DMS 273 (cell line): Measurements from ENCODE around the gene HSPA12B.

Experiments used
- DNase-seq: peaks from one replicate; lab custom pipeline; 2025; ENCODE audit not compliant: unreplicated experiment; lab: John Stamatoyannopoulos, UW

Gene HSPA12B, protein sequence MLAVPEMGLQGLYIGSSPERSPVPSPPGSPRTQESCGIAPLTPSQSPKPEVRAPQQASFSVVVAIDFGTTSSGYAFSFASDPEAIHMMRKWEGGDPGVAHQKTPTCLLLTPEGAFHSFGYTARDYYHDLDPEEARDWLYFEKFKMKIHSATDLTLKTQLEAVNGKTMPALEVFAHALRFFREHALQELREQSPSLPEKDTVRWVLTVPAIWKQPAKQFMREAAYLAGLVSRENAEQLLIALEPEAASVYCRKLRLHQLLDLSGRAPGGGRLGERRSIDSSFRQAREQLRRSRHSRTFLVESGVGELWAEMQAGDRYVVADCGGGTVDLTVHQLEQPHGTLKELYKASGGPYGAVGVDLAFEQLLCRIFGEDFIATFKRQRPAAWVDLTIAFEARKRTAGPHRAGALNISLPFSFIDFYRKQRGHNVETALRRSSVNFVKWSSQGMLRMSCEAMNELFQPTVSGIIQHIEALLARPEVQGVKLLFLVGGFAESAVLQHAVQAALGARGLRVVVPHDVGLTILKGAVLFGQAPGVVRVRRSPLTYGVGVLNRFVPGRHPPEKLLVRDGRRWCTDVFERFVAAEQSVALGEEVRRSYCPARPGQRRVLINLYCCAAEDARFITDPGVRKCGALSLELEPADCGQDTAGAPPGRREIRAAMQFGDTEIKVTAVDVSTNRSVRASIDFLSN

DNA sequence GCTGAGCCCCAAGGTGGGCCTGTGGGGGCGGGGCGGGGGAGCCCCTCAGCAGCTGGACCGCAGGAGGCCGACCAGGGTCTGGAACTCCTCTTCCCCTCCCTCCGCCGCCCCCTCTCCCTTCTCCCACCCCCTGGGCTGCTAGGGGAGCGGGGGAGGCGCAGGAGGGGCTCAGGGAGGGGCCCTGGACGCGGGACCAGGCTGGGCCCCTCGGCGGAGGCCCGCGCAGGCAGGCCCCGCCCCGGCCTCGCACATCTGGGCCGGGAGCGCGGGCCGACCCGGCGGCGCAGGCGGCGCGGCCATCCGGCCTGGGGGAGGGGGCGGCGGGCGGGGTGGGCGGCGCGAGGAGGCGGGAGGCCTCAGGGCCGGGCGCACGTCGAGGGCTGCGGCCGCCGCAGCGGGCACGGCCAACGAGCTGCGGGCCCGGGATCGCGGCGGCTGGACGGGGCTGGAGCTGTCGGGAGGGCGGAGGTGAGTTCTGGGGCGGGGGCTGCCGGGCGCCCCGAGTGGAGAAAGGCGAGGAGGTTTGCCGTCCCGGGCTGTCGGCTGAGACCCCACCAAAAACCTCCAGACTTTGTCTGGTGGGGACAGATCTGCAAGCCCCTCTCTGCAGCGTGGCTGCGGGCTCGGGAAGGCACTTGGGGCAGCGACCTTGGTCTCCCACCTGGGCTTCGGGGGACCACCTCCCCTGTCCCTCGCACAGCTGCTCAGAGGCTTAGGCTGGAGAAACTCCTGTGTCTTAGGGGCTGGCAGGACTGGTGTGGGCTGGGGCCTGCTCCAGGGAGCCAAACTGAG is at the start of gene HSPA12B:
HSPA12B (plus strand) TSS at position 359 of the 792 bp plus-strand sequence. CDS start 5,990 bp downstream, outside the sequence.
- peak; percentile 26 for DNase-seq

DNA sequence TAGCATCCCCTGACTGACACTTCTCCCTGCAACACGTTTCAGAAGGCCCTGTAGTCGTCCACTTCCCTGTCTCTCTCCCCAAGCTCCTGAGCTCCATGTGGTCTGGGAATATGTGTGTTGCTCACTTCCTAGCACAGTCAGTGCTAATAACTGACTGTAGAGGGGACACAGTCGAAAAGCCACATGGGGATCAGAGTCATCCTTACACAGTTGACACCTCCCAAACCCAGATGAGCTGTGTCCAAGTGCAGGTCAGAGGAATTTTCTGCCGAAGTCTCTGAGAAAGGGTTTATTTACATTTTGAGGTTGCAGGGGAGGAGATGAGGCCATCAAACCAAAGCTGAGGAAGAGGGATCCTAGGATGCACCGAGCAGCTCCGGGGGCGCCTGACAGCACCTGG is 47.1 kb upstream of the HSPA12B start:
- DNase-seq = no peak

DNA sequence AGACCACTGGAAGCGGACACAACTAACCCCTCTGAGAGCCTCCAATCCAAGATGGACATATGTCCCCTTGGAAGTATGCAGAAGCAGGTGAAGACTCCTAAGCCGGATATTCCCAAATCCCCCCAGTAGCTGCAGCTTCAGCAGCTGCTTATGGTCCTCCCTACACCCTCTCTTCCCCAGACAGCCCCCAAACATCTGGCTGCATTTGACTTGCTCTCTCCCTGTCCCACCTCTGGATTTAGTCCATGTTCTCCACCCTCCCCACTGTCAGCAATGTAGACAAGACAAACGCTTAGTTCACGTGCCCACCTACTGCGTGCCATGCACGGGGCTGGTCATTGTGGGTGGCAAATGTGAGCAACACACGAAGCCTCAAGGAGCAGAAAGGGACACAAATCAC is 46.1 kb upstream of the HSPA12B start:
- DNase-seq = no peak

DNA sequence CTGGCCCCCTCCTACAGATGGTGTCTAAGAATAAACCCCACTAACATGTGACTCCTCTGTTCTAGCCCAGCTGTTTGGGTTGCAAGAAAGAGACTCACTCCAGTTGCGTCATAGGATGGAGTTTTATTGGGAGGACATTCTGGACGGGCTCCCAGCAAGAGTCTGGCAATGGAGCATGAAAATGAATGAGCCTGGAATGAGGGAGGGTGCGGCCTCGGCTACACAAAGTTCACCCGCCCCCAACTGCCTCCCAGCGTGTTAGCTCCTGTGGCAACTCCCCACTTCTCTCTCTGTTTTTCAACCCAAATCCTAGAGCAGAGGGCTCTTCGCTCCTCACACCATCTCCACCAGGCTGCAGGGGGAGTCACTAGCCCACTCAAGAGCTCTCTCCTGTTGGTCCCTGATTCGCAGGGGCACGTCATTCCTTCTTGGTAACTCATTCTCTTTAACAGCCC is 45.6 kb upstream of the HSPA12B start:
- DNase-seq = peak; percentile 70

DNA sequence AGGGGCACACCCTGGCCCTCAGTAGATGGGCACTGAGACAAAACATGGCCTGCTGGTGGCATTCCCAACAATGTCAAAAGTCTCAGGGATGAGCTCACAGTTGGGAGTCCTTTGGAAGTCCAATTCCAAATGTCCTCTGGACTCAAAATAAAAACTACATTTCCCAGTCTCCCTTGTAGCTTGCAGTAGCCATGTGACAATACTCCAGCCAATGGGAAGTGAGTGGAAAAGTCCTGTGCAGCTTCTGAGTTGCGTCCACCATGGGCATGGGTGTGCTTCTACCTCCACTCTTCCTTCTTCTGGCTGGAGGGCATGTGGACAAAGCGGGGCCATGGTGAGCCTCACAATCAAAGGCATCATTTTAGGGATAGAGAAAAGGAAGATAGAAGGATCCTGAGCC is 44.8 kb upstream of the HSPA12B start:
- peak; percentile 57 for DNase-seq

DNA sequence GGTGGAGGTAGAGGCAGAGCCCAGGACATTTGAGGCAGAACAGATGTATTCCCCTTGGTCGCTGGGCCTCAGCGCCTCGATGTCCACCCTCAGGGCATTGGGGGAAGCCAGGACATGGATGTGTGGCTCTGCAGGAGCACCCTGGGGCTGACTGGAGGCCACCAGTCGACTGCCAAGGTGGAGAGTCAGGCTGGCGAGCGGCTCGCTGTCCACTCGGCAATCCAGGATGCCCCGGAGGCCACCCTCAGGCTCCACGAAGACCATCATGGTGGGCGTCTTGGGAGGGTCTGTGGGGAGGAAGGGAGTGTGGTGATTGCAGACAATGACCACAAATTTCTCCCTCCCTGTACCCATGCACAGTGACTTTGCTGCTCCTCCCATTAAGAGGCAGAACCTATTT is 42.5 kb upstream of the HSPA12B start:
- no peak for DNase-seq

DNA sequence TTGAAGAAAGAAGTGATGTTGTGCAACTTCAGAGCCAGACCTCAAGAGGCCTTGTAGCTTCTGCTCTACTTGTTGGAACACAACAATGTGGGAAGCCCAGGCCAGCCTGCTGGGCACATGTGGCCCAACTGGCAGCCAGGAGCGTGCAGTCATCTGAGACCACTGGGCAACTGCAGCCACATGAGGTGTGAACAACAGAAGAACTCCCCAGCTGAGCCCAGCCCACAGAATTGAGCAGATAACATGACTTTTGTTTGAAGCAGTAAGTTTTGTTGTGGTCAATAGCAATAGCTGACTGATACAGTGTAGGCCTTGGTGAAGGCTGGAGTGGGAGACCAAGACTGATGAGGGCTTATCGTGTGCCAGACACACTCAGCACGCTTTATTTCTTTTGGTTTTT is 42.1 kb upstream of the HSPA12B start:
- no peak for DNase-seq

DNA sequence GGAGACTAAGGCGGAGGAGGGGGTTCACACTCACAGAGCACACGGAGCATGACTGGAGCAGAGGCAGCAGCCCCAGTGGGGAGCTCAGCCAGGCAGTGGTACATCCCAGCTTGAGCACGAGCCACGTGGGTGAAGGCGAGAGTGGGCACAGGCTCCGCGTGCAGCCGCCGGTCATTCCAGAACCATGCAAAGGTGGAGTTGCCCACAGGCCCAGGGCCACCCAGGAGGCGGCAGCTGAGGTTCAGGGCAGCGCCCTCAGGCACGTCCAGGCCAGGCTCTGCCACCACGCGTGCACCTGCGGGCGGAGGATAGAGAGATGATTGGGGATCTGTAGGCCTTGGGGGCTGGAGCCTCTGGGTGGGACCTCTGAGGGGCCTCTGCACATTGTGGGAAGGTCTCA is 41.2 kb upstream of the HSPA12B start:
- DNase-seq = no peak

DNA sequence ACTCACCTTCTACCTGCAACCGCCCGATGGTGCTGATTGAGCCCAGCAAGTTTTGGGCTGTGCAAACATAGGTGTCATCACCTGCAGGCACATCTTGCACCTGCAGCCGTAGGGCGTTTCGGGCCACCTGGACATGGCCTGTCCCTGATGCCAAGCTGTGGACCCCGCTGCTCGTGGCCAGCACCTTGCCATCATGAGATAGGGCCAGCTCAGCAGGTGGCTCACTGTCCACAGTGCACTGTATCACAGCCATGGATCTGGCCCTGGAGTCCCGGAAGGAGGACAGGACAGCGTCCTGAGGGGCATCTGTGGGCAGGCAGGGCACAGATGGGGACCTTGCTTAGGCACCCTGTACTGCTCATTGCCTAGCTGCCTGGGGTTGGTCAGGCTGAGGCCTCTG is 40.6 kb upstream of the HSPA12B start:
- DNase-seq = no peak

DNA sequence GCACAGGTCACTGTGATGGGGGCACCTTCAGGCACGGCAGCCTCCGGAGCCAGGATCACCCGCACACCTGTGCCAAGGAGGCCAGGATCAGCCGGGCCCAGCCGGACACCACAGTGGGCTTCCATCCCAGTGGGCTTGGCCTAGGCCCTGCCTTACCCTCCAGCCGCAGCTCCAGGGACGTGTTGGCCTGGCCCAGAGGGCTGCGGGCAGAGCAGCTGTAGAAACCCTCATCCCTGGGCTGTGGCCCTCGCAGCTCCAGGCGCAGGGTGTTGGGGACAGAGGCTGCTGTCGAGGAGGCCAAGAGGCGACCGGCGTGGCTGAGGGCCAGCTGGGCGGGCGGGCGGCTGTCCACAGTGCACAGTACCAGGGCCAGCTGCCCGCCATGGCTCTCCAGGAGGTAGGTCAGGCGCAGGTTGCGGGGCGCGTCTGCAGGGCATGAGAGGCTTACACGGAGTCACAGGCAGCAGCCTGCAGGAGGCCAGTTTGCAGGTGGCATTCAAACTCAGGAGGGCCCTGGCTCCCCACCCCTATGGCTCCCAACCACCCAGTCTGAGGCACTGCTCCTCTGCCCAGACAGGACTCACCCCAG is 39.7 kb upstream of the HSPA12B start:
- no peak for DNase-seq

DNA sequence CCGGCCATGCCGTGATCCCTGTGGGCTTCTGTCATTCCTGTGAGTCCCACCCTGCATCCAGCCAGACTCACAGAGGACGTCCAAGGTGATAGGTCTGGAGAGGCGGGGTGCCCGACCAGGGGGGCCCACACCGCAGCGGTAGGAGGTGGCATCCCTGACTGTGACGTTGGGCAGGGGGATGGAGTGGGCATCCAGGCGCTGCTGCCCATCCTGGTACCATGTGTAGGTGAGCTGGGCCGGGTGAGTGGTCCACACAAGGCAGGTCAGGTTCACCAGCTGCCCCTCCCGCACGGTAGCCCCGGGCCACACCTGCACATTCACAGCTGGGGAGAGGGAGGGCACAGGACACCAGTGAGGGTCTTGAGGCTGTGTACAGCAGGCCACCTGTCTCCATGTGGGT is 39.1 kb upstream of the HSPA12B start:
- DNase-seq = no peak

DNA sequence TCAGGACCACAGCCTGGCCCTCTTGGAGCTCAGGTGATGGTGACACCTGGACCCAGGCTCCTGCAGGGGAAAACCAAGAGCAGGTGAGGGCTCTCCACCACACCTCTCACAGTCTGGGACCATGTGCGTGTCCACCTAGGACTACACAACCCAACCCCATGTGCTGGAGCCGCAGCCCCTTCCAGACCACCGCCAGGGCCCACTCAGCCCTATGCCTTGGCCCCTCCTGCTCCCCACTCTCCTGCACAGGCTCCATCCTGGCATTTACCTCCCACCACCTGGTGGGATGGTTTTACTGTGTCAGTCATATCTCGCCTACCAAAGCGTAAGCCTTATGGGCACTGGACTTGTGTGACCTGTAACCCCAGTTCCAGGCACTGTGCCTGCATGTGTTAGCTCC is 37.6 kb upstream of the HSPA12B start:
- no peak for DNase-seq

DNA sequence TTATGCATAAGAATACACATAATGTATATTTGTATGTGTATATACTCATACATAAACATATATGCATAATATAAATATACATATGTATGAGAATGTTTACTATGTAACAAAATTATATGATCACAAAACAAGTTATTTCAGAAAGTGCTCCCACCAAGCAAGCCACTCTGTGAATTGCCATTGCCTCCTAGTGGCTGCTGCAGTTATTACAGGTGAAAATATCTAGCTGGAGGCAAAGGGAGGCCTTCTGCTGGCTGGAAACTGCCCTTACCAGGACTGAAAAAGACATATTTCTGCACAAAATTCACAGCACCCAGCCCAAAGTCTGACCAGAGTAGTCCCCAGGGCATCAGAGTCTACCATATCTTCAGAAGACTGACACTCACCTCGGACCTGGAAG is 36.3 kb upstream of the HSPA12B start:
- DNase-seq = peak; percentile 61

DNA sequence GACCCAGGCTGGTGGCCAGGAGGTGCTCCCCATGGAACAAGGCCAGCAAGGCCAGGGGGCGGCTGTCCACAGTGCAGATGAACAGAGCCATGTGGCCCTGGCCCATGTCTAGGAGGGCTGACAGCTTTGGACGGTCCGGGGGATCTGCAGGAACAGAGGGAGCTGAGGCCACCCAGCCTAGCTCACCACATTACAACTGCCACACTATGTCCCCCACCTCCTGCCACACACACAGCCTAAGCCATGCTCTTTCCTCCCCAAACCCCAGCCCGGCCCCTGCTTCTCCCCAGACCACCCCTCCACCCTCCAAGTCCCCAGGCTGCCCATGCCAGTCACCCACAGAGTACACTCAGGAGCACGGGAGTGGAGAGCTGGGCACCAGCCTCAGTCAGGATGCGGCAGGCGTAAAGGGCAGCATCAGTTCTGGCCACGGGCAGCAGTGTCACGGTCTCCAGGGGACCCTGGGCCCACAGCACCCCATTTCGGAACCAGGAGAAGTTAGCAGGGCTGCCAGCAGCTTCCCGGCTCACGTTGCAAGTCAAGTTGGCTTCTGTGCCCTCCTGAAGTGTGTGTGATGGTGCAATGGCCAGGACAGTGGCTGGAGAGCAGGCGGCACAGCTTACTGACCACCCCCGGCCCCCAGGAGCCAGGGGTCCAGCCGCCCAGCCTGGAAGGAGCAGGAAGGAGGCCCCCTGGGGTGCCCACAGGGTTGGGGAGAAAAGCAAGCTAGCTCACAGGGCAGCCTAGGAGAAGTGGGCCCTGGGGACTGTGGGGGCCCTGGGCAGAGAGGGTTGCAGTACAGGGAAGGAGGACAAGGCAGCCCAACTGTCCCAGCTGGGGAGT is 35.5 kb upstream of the HSPA12B start:
- no peak for DNase-seq

DNA sequence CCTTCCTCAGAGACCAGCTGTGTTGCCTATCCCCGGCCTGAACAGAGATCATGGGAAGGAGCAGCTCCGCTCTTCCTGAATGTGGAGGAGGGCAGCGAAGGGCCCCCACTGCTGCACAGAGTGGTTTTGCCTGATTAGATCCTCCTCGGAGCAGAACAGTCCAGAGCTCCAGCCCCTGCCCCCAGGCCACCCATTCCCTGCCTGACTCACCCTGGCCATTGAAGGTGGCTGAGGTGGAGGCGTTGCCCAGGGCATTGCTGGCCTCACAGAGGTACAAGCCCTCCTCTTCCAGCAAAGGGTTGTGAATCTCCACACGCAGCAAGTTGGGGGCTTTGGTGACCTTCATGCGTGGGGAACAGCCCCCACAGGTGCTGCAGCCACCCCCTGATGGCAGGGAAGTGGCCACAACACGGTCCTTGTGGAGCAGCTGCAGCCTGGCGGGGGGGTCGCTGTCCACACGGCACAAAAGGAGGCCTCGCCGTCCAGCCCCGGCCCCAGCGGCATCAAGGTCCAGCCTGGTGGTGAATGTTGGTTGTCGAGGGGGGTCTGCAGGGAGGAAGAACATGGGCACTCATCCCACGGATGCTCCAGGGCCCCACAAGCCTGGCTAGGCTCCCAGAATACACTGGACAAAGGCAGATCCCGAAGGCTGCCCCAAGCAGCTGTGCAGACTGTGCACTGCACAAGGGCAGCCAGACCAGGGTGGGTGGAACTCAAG is 34.7 kb upstream of the HSPA12B start:
- DNase-seq = no peak

DNA sequence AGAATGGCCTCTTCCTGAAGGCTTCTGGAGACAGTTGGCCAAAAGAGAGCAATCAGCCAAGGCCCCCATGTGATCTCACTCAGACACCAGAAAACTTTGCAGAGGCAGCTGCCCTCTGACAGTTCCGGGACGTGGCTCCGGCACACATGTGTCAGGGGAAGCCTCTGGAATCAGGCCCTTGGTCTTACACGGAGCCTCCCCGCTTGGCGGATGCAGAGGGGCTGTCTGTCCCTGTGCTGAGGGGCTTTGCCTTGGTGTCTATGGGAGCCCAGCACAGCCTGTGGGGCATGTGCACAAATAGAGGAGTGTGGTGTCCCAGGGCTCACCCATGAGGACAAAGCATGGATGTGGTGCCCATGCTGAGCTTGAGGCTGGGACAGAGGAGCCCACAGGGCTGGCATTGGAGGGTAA is 33.9 kb upstream of the HSPA12B start:
- peak; percentile 46 for DNase-seq

DNA sequence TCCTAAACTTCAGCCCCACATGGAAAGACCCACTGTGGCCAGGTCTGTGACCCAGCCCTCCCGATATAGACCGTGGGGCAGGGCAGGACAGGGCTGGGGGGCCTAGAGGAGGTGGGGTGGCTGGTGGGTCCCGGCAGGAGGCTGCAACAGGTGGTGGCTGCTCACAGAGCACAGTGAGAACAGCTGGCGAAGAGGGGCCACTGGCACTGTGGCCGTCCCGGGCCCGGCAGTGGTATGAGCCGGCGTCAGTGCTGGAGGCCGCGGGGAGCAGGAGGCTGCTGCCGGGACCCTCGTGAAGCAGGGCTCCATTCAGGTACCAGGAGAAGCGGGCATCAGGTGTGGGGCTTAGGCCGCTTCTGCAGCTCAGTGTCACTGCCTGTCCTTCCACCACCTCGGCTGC is 33.4 kb upstream of the HSPA12B start:
- peak; percentile 43 for DNase-seq

DNA sequence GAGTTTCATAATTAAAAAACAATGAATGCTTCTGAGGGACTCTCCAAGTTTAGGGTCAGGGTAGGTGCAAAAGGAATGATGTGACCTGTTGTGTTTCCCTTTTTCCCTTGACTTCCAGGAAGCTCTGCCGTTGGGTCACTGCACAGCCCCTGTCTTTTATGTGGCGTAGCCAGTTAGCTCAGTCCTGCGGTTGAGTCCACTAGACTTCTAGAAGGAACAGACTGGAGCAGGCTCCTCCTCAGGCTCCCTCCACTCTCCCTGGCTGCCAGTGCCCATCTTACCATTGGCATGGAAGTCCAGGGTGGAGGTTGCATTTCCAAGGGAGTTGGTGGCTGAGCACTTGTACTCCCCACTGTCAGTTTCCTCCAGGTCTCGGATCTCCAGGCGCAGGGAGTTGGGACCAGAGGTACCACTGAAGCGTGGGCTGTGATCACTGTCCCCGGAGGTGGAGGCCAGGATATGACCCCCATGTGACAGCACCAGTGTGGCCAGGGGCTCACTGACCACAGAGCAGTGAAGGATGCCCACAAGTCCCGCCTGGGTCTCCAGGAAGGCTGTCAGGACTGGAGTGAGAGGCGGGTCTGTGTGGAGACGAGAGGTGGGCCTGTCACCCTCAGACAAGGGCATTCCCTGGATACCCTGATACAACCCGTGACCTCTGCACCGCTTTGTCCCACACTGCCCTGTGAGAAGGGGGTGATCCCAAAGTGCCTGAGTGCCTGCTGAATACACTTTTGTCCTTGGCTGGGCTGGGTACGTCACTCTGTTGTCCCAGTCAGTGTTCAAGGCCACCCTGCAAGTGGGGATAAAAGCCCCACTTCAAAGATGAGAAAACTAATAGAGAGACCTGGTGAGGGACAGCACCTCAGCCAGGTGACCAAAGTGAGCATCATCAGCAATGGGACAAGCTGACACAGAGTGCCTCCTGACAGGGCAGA is 31.2 kb upstream of the HSPA12B start:
- DNase-seq = no peak
